Common myeloid progenitor, CD34-positive (primary cell): ENCODE results near the gene WWP2.

Experiments used
- CTCF ChIA-PET: fragments of 350-600 bp; sonication (Branson Sonifier 250); formaldehyde crosslinking; loops from one replicate; lab custom pipeline; 2021; ENCODE audit warnings: antibody characterized with exemption; lab: Charles Lee
- POLR2A ChIA-PET: fragments of 350-600 bp; sonication (Branson Sonifier 250); formaldehyde crosslinking; loops from one replicate; lab custom pipeline; 2021; ENCODE audit warnings: antibody characterized with exemption; lab: Charles Lee
- DNase-seq, 3 donors: peaks; one replicate each; pipeline versions ENCODE4 v3.0.0 to v3.0.0-alpha.2; 2013
- H3K27ac ChIP-seq, 2 experiments: 1 replicate in 1 of 2; 2 replicates in 1 of 2; pipeline ENCODE4 v1.7.0; 2013; ENCODE audit warnings: inconsistent platforms in 2 of 2, low read length in 2 of 2, mild to moderate bottlenecking in 2 of 2, low read depth in 1 of 2, moderate library complexity in 1 of 2; ENCODE audit not compliant: severe bottlenecking in 2 of 2, insufficient read depth in 1 of 2, poor library complexity in 1 of 2
- H3K27me3 ChIP-seq, 5 experiments: replicated peaks in 2 of 5; 1 replicate in 3 of 5; 2 replicates in 2 of 5; pipeline versions ENCODE4 v1.6.1 to v1.7.0; 2013; ENCODE audit warnings: low read length in 4 of 5, mild to moderate bottlenecking in 2 of 5, moderate library complexity in 2 of 5, inconsistent platforms in 1 of 5; ENCODE audit not compliant: insufficient read depth in 5 of 5, control insufficient read depth in 4 of 5
- H3K36me3 ChIP-seq, 4 experiments: 1 replicate in 2 of 4; 2 replicates in 2 of 4; pipeline versions ENCODE4 v1.6.1 to v1.7.0; 2013; ENCODE audit warnings: low read length in 3 of 4, control low read depth in 1 of 4, mild to moderate bottlenecking in 1 of 4; ENCODE audit not compliant: control insufficient read depth in 4 of 4, insufficient read depth in 4 of 4
- H3K4me1 ChIP-seq, 4 experiments: 1 replicate in 3 of 4; 2 replicates in 1 of 4; pipeline versions ENCODE4 v1.6.1 to v1.7.1; 2013; ENCODE audit warnings: low read length in 3 of 4, mild to moderate bottlenecking in 3 of 4, control low read depth in 1 of 4, inconsistent platforms in 1 of 4, moderate library complexity in 1 of 4; ENCODE audit not compliant: control insufficient read depth in 4 of 4, insufficient read depth in 4 of 4; ENCODE audit errors: control extremely low read depth in 1 of 4
- H3K4me3 ChIP-seq, 7 experiments: 1 replicate in 4 of 7; 2 replicates in 3 of 7; pipeline versions ENCODE4 v1.5.1 to v1.7.0; 2013; ENCODE audit warnings: mild to moderate bottlenecking in 7 of 7, low read length in 6 of 7, moderate library complexity in 6 of 7, inconsistent platforms in 2 of 7, low read depth in 2 of 7, control low read depth in 1 of 7; ENCODE audit not compliant: insufficient read depth in 4 of 7, control insufficient read depth in 1 of 7; ENCODE audit errors: extremely low read depth in 1 of 7
- H3K9me3 ChIP-seq, 5 experiments: 1 replicate in 4 of 5; 2 replicates in 1 of 5; pipeline versions ENCODE4 v1.6.1 to v1.7.1; 2013; ENCODE audit warnings: low read length in 4 of 5, mild to moderate bottlenecking in 2 of 5, inconsistent platforms in 1 of 5, low read depth in 1 of 5, moderate library complexity in 1 of 5; ENCODE audit not compliant: control insufficient read depth in 4 of 5, insufficient read depth in 2 of 5; ENCODE audit errors: control extremely low read depth in 1 of 5
- WGBS: methylation state at CpG from one replicate; pipeline ENCODE4 v1.1.5; 2013; ENCODE audit not compliant: insufficient coverage; 5-methylcytosine and 5-hydroxymethylcytosine counted together

WWP2 gene

DNA sequence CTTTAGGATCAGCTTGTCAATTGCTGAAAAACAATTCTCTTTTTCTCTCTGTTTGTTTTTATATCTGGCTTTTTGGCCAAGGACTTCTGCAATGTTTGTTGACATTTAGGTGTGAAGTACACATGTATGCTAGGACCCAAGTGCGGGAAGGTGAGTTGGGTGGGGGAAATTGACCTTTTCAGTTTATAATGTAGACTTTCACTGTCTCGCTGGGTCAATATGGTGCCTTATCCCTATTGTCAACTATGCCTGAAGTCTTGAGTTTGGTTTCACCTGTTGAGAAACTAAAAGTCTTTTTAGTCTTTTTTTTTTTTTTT lies 9.5 kb downstream of the WWP2 start:
- Histone ChIP-seq H3K36me3 (peaks cover 4 to 11% (median 5%) of the 10 kb centered on the region in 4 experiments), H3K9me3 (peaks cover 4 to 17% (median 9%) of the 10 kb centered on the region in 5 experiments), H3K27ac (no peak overlapping the region), H3K4me1 (peaks cover 0 to 6% (median 5%) of the 10 kb centered on the region in 4 experiments), H3K4me3 (no peak overlapping the region), H3K27me3 (no peaks in the 10 kb centered on the region)
- no peak for DNase-seq
- ChIA-PET POLR2A (no interaction called here), CTCF (interaction anchor here (0.6 to 1.5 kb wide), 3 partner anchors 10 to 514 kb away, joined by 3 to 6 read pairs (median 4); partner anchors contain the start of gene NOB1)
- no CpG with 5 or more reads among the region's 2 CpGs for WGBS

GRCh38 chr16:69773260-69773947 lies 11.3 kb downstream of the WWP2 start:
- H3K36me3 ChIP-seq, result peaks cover 4 to 11% (median 7%) of the 10 kb centered on the region in 4 experiments
- CTCF ChIA-PET, result interaction anchor here (1.1 to 1.8 kb wide), 2 partner anchors 20 to 35 kb away, joined by 3 read pairs; no protein-coding TSS in a partner anchor
- H3K4me1 ChIP-seq, result peaks cover 0 to 6% (median 5%) of the 10 kb centered on the region in 4 experiments
- 90% methylated on average over 2 of the region's 6 CpGs for WGBS
- POLR2A ChIA-PET, result interaction anchor here (0.7 kb wide), 1 partner anchor 14 kb away, joined by 3 read pairs; no protein-coding TSS in a partner anchor
- H3K9me3 ChIP-seq, result peaks cover 4 to 17% (median 9%) of the 10 kb centered on the region in 5 experiments
- no peak overlapping the region for H3K4me3 ChIP-seq
- H3K27ac ChIP-seq, result no peak overlapping the region
- no peak for DNase-seq
- no peaks in the 10 kb centered on the region for H3K27me3 ChIP-seq

DNA sequence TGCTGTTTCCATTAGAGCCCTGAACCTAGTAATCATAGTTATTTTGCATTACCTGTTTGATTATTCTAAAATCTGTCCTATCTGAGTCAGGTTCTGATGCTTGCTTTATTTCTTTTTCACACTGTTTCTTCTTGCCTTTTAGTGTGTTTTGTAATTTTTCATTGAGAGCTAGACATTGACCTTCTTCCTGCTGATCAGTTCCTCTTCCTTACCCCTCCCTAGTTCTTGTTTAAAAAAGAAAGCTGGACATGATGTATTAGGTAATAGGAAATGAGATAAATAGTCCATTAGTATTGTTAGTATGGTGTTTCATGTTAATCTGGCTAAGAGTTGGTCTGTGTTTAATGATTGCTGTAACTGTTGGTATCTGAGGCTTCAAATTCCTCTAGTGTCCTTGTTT lies 13.4 kb downstream of the WWP2 start:
- CTCF ChIA-PET, result interaction anchor here (1.5 to 1.6 kb wide), 2 partner anchors 16 to 21 kb away, joined by 3 to 5 read pairs; partner anchors contain the start of gene NOB1
- Histone ChIP-seq H3K4me3 (no peak overlapping the region), H3K4me1 (peaks cover 0 to 6% (median 5%) of the 10 kb centered on the region in 4 experiments), H3K9me3 (peaks cover 4 to 17% (median 9%) of the 10 kb centered on the region in 5 experiments), H3K27ac (no peak overlapping the region), H3K36me3 (peaks cover 4 to 11% (median 8%) of the 10 kb centered on the region in 4 experiments), H3K27me3 (no peaks in the 10 kb centered on the region)
- no peak for DNase-seq
- POLR2A ChIA-PET, result no interaction called here

DNA sequence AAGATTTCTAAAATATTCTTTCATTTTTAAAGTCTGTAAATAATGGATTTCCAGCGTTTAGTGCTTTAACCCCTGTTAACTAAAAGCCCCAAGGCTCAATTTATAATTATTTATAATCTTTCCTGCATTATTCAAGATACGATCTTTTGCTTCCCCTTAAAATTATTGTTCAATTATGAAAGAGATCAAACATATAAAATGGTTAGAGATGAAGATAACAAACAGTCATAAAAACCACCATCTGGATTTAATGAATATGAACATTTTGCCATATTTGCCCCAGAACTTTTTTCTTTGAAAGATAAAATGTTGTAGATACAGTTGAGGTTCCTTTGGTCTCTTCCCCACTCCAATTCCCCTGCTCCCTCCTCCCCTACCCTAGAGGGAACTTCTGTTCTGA lies 17.6 kb downstream of the WWP2 start:
- Histone ChIP-seq H3K36me3 (peaks cover 8 to 17% (median 11%) of the 10 kb centered on the region in 4 experiments), H3K27me3 (no peaks in the 10 kb centered on the region), H3K4me1 (no peaks in the 10 kb centered on the region), H3K9me3 (peaks cover 4 to 15% (median 9%) of the 10 kb centered on the region in 5 experiments), H3K27ac (no peak overlapping the region), H3K4me3 (no peak overlapping the region)
- ChIA-PET CTCF (no interaction called here), POLR2A (no interaction called here)
- no peak for DNase-seq
- no CpG with 5 or more reads among the region's 2 CpGs for WGBS

DNA sequence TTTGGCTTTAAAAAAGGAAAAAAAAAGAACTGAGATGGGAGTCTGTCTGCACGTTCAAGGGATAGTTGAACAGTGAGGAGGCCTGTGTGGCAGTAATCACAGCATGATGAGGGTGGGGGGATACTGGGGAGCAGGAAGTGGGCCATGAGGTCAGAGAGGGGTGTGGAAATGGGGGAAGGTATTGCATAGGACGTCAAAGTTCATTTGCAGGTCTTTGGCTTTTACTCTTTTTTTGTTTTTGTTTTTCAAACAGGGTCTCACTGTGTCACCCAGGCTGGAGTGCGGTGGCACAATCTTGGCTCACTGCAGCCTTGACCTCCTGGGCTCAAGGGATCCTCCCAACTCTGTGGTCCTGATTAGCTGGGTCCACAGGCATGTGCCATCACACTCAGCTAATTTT lies 19.0 kb downstream of the WWP2 start:
- Histone ChIP-seq H3K27me3 (no peaks in the 10 kb centered on the region), H3K36me3 (peaks cover 5 to 8% (median 8%) of the 10 kb centered on the region in 4 experiments), H3K4me1 (no peaks in the 10 kb centered on the region), H3K27ac (no peak overlapping the region), H3K9me3 (peaks cover 0 to 2% (median 2%) of the 10 kb centered on the region in 5 experiments), H3K4me3 (no peak overlapping the region)
- ChIA-PET POLR2A (no interaction called here), CTCF (interaction anchor here (0.9 kb wide), 1 partner anchor 10 kb away, joined by 3 read pairs; no protein-coding TSS in a partner anchor)
- DNase-seq, result no peak
- WGBS, result 100% methylated on average over 3 of the region's 3 CpGs

DNA sequence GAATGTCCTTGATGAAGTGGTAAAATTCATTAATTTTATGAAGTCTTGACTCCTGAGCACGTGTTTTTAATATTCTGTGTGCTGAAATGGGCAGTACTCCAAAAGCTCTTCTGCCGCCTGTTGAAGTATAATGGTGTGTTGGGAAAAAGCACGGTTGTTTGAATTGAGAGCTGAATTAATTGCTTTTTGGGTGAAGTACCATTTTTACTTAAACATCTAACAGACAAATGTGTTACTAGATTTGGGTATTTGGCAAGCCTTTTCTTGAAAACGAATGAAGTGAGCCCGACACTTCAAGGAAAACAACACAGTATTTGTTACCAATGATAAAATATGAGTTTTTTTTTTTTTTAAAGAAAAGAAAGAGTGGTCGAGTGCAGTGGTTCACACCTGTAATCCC lies 22.5 kb downstream of the WWP2 start:
- Histone ChIP-seq H3K27me3 (no peaks in the 10 kb centered on the region), H3K4me1 (no peaks in the 10 kb centered on the region), H3K4me3 (no peak overlapping the region), H3K9me3 (no peaks in the 10 kb centered on the region), H3K27ac (no peak overlapping the region), H3K36me3 (peaks cover 6 to 30% (median 14%) of the 10 kb centered on the region in 4 experiments)
- 96% methylated on average over 2 of the region's 6 CpGs for WGBS
- POLR2A ChIA-PET, result no interaction called here
- DNase-seq, result no peak
- CTCF ChIA-PET, result interaction anchor here (0.6 to 1.2 kb wide), 3 partner anchors 11 to 972 kb away, joined by 4 to 5 read pairs (median 4); no protein-coding TSS in a partner anchor

GRCh38 chr16:69787883-69788282 lies 25.8 kb downstream of the WWP2 start:
- Histone ChIP-seq H3K36me3 (peaks cover 11 to 35% (median 23%) of the 10 kb centered on the region in 4 experiments), H3K27ac (no peak overlapping the region), H3K9me3 (no peaks in the 10 kb centered on the region), H3K4me3 (no peak overlapping the region), H3K4me1 (no peaks in the 10 kb centered on the region), H3K27me3 (no peaks in the 10 kb centered on the region)
- WGBS, result 97% methylated on average over 4 of the region's 4 CpGs
- POLR2A ChIA-PET, result no interaction called here
- CTCF ChIA-PET, result no interaction called here
- no peak for DNase-seq
